ENCODE results near the gene MEIS1. TPM values are rescaled to one million over a fixed set of nuclear protein-coding genes. Genes with fewer than 3 reads are reported as not detected.

MEIS1 gene
- total RNA-seq, 1 donor from 2014 or later: not detected

DNA sequence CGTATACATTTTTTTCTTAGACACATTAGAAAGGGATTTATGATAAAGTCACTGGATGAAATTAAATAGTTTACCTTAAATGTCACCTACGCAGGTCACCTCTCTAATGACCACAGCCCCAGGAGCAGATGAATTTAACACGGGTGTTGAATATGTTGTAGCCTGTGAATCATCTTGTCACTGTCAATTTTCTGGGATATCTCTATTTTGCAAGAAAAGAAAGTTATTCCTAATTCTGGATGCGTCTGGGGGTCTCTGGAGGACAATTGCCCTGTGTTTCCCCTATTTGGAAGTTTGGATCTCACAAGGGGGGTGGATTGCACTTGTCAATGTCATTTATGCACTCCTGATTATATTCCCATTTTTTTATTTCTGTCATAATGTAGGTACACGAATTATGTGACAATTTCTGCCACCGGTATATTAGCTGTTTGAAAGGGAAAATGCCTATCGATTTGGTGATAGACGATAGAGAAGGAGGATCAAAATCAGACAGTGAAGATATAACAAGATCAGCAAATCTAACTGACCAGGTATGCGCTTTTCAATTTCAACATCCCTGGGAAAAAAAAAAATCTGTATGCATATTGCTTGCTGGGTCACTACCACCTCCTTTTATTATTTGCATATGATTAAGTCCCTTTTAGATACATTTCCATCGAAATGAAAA, 7.7 kb downstream of the MEIS1 start:
- TF ChIP-seq, protein P1, sequence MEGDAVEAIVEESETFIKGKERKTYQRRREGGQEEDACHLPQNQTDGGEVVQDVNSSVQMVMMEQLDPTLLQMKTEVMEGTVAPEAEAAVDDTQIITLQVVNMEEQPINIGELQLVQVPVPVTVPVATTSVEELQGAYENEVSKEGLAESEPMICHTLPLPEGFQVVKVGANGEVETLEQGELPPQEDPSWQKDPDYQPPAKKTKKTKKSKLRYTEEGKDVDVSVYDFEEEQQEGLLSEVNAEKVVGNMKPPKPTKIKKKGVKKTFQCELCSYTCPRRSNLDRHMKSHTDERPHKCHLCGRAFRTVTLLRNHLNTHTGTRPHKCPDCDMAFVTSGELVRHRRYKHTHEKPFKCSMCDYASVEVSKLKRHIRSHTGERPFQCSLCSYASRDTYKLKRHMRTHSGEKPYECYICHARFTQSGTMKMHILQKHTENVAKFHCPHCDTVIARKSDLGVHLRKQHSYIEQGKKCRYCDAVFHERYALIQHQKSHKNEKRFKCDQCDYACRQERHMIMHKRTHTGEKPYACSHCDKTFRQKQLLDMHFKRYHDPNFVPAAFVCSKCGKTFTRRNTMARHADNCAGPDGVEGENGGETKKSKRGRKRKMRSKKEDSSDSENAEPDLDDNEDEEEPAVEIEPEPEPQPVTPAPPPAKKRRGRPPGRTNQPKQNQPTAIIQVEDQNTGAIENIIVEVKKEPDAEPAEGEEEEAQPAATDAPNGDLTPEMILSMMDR (IDR thresholded peaks at IDR 0.05): no peak
- intact Hi-C loops (cut with micrococcal nuclease): no loop called here
- Mint-ChIP-seq H3K36me3 (ENCODE audit: low read depth) (no peaks in the 10 kb centered on the region), H3K4me3 (no peak overlapping the region), H3K4me1 (peaks cover 13% of the 10 kb centered on the region), H3K27me3 (peaks cover 59% of the 10 kb centered on the region), H3K9me3 (no peaks in the 10 kb centered on the region), H3K27ac (no peak overlapping the region)
- ChIA-PET CTCF (no interaction called here), POLR2A (no interaction called here)
- DNase-seq (no peak), ATAC-seq (ENCODE audit: low read depth) (no peak)

DNA sequence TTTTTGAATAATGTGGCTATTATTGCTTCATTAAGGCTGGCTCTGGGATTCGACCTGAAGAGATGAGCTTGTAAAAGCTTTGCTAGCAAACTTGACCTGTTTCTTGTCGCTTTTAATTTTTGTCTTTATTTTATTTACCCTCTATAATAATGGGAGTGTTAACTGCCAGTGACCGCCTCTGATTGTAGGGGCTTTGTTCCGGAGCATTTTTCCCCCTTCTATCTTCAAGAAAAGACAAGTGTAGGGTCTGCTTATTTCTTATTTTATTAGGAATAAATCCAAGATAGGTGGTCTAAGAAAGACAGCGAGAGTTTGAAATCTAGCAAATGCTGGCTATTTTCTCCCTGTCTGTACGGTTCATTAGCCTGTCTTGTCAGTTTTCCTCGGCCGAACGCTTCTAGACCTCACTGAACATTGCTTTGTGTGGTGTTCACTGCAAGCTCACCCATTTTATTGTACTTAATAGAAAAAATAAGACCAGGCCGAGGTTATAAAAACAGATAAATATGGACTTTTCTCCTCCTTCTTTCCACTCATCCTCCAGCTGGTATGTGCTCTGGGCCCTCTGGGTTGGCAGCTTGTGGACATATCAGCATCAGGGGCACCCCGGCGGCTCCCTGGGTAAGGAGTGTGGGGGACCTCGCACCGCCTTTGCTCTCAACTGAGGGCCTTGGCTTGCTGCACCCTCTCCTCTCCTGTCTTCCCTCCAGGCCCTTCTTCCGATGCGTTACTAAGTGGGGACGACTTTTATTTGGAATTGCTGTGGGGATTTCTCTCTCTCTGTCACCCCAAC, 8.5 kb downstream of the MEIS1 start:
- H3K4me3 Mint-ChIP-seq: no peak overlapping the region
- POLR2A ChIA-PET: no interaction called here
- TF ChIP-seq, protein P1 (IDR thresholded peaks at IDR 0.05): no peak
- ATAC-seq (ENCODE audit: low read depth) (no peak), DNase-seq (no peak)
- peaks cover 13% of the 10 kb centered on the region for H3K4me1 Mint-ChIP-seq
- H3K27me3 Mint-ChIP-seq: peaks cover 56% of the 10 kb centered on the region
- H3K27ac Mint-ChIP-seq: no peak overlapping the region
- H3K9me3 Mint-ChIP-seq: no peaks in the 10 kb centered on the region
- no peaks in the 10 kb centered on the region for H3K36me3 Mint-ChIP-seq (ENCODE audit: low read depth)
- CTCF ChIA-PET: no interaction called here
- intact Hi-C loops (cut with micrococcal nuclease): no loop called here

DNA sequence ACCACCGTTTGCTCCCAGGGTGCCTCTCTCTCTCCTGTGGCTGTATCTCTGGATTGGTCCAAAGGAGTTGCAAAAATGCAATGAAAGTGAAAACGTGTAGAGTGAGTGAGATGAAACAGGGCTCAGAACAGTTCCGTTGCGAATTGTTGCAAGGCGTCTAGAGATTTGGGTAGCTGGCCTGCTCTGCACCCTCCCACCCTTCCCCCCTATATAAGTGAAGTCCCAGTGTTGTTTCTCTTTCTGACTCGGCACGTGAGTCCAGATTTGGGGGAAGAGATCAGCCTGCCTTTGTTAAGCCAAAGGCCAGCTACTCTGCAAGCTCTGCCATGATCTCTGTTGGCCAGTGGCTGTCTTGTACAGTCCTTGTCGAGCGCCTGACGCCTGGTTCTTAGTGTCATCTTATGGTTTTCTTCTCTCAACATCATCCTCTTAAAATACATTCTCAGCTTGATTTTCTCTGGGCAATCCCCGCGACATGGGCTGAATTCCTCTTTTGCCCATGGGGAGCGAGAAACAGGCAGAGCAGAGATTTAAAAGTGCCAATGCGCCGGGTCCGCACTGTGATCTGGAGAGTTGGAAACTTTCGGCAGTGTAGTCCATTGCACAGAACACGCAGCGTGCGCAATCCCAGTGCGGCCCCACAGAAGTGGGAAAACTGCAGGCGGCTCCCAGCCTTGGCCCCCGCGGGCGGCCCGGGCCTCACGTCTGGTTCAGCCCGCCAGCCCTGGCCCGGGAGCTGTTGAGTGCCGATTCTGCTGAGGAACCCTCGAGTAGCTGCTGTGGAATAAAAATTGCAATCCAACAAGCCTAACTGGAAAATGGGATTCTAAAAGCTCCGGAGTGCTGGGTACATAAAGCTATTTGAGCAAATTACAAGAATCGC, 9.3 kb downstream of the MEIS1 start:
- H3K27me3 Mint-ChIP-seq: peaks cover 54% of the 10 kb centered on the region
- ATAC-seq (ENCODE audit: low read depth): no peak
- TF ChIP-seq, protein P1 (IDR thresholded peaks at IDR 0.05): no peak
- no peaks in the 10 kb centered on the region for H3K36me3 Mint-ChIP-seq (ENCODE audit: low read depth)
- ChIA-PET CTCF (no interaction called here), POLR2A (no interaction called here)
- H3K4me3 Mint-ChIP-seq: no peak overlapping the region
- intact Hi-C loops (cut with micrococcal nuclease): no loop called here
- no peak for DNase-seq
- no peaks in the 10 kb centered on the region for H3K9me3 Mint-ChIP-seq
- H3K27ac Mint-ChIP-seq: no peak overlapping the region
- H3K4me1 Mint-ChIP-seq: peaks cover 13% of the 10 kb centered on the region

- CTCF ChIA-PET: no interaction called here
- Mint-ChIP-seq H3K9me3 (no peaks in the 10 kb centered on the region), H3K27ac (no peak overlapping the region)
Measured at GRCh38 chr2:66445076-66445924, 10.4 kb downstream of the MEIS1 start.

More at GRCh38 chr2:66445076-66445924, 10.4 kb downstream of the MEIS1 start:
- Mint-ChIP-seq H3K27me3 (peaks cover 44% of the 10 kb centered on the region), H3K4me3 (no peak overlapping the region), H3K4me1 (peaks cover 3% of the 10 kb centered on the region), H3K36me3 (ENCODE audit: low read depth) (no peaks in the 10 kb centered on the region)
- ATAC-seq (ENCODE audit: low read depth) (no peak), DNase-seq (no peak)
- POLR2A ChIA-PET: no interaction called here
- intact Hi-C loops (cut with micrococcal nuclease): no loop called here
- TF ChIP-seq, protein P1 (IDR thresholded peaks at IDR 0.05): no peak
